NCI-H82 treated with DMSO at 0.1 percent for 48 hours (cell line): ENCODE data around the gene HERC5.
"Not testable (repeated sequence)": the region's sequence is repeated elsewhere in the genome, so short reads cannot be mapped to it uniquely, and the experiment has no call there.

Source experiments
- DNase-seq: peaks from one replicate; lab custom pipeline; 2025; ENCODE audit not compliant: unreplicated experiment; lab: John Stamatoyannopoulos, UW

The HERC5 gene

GRCh38 chr4:88517825-88518224 is 60.9 kb downstream of the HERC5 start:
- no peak for DNase-seq

GRCh38 chr4:88518911-88519310 is 62.0 kb downstream of the HERC5 start:
- DNase-seq, result no peak

GRCh38 chr4:88522702-88523324 is 65.9 kb downstream of the HERC5 start:
- DNase-seq, result no peak

- DNase-seq, result peak; percentile 68
Observed at GRCh38 chr4:88523325-88524129, 66.6 kb downstream of the HERC5 start, which contains the start of gene PYURF. PYURF (minus strand) TSS chr4:88523776; CDS start chr4:88523700, 76 bp downstream.

GRCh38 chr4:88524171-88524570 is 67.3 kb downstream of the HERC5 start:
- no peak for DNase-seq

GRCh38 chr4:88526221-88526815 is 69.4 kb downstream of the HERC5 start:
- DNase-seq, result no peak

- DNase-seq, result no peak
Observed at GRCh38 chr4:88527787-88528186, 70.9 kb downstream of the HERC5 start.

GRCh38 chr4:88528861-88529260 is 71.9 kb downstream of the HERC5 start:
- no peak for DNase-seq

GRCh38 chr4:88531549-88531948 is 74.6 kb downstream of the HERC5 start:
- no peak for DNase-seq

GRCh38 chr4:88533088-88533790 is 76.3 kb downstream of the HERC5 start:
- no peak for DNase-seq

- DNase-seq, result no peak
Observed at GRCh38 chr4:88533937-88534750, 77.2 kb downstream of the HERC5 start.

GRCh38 chr4:88535090-88535755 is 78.3 kb downstream of the HERC5 start:
- DNase-seq, result no peak

- no peak for DNase-seq
Observed at GRCh38 chr4:88537709-88538108, 80.8 kb downstream of the HERC5 start.

- not testable (repeated sequence) for DNase-seq
Observed at GRCh38 chr4:88539322-88540068, 82.6 kb downstream of the HERC5 start.

- no peak for DNase-seq
Observed at GRCh38 chr4:88549815-88550214, 92.9 kb downstream of the HERC5 start.
